ENCODE measurements around the gene GRK4. TPM values are rescaled to one million over a fixed set of nuclear protein-coding genes. Genes with fewer than 3 reads are reported as not detected.

GRK4 gene
- total RNA-seq, 4 donors from 2014 or later, result 6.1 to 15.1 (median 9.3) TPM

DNA sequence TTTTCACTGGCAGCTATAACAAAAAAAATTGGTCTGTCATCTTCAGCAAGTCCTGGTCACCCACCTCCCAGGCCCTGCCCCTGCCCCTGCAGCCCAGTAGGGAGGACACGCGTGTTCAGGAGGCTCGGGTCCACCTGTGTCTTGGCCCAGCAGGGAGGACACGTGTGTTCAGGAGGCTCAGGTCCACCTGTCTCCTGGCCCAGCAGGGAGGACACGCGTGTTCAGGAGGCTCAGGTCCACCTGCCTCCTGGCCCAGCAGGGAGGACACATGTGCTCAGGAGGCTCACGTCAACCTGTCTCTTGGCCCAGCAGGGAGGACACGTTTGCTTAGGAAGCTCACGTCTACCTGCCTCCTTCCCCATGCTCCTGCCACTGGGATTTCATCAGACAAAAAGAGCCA, 66.1 kb downstream of the GRK4 start:
- WGBS, 2 donors, result 90 to 94% methylated on average over 9 of the region's 9 CpGs

DNA sequence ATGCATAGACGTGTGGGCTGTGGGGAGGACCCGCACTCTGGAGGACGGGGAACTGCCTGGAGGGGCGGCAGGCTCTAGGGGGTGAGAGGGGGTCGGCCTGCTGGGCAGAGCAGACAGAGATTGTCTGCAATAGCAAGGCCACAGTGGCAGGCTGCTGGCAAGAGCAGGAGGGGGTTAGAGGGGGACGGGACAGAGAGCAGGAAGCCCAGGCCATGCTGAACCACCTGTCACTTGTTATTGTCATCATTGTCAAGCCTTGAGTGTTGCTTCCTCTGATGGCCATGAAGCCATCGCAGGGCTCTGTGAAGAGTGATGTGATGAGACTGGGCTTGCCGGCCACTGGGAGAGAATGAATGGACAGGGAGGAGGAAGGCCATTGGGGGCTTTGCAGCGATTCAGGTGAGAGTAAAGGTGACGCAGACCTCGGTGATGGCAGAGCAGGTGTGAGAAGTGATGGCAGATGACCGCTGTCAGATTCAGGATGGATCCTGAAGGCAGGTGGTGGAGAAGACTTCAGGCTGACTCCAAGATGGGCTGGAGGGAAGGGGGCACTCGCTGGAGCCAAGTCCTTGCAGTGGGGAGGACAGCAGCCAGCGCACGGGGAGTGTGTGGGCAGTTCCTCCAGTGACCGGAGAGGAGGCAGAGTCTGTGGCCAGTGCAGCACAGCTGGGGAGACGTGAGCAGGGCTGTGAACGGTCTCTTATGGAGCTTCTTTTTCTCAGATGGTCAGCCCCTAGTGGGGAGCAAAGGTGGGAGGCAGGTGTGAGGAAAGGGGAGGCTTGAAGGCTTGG, 67.4 kb downstream of the GRK4 start:
- WGBS, 2 donors, result 72 to 78% methylated on average over 18 of the region's 18 CpGs
- Histone ChIP-seq H3K36me3 (peaks cover 0 to 2% (median 0%) of the 10 kb centered on the region in 3 donors), H3K27ac (no peak overlapping the region), H3K9me3 (no peaks in the 10 kb centered on the region), H3K4me3 (no peak overlapping the region), H3K4me1 (no peaks in the 10 kb centered on the region), H3K27me3 (no peaks in the 10 kb centered on the region)
- DNase-seq (ENCODE audit: low spot score in 2 of 2), result no peak
- TF ChIP-seq EP300 (IDR thresholded peaks at IDR 0.05) (no peak), POLR2A (IDR thresholded peaks at IDR 0.05) (no peak)
- TF ChIP-seq, protein P1, sequence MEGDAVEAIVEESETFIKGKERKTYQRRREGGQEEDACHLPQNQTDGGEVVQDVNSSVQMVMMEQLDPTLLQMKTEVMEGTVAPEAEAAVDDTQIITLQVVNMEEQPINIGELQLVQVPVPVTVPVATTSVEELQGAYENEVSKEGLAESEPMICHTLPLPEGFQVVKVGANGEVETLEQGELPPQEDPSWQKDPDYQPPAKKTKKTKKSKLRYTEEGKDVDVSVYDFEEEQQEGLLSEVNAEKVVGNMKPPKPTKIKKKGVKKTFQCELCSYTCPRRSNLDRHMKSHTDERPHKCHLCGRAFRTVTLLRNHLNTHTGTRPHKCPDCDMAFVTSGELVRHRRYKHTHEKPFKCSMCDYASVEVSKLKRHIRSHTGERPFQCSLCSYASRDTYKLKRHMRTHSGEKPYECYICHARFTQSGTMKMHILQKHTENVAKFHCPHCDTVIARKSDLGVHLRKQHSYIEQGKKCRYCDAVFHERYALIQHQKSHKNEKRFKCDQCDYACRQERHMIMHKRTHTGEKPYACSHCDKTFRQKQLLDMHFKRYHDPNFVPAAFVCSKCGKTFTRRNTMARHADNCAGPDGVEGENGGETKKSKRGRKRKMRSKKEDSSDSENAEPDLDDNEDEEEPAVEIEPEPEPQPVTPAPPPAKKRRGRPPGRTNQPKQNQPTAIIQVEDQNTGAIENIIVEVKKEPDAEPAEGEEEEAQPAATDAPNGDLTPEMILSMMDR (IDR thresholded peaks at IDR 0.05), result no peak

More for the DNA sequence above, 66.1 kb downstream of the GRK4 start:
- DNase-seq (ENCODE audit: low spot score in 2 of 2), result no peak
- no peak overlapping the region for H3K27ac ChIP-seq
- H3K9me3 ChIP-seq, result no peaks in the 10 kb centered on the region
- peaks cover 0 to 2% (median 0%) of the 10 kb centered on the region in 3 donors for H3K36me3 ChIP-seq
- no peaks in the 10 kb centered on the region for H3K4me1 ChIP-seq
- H3K4me3 ChIP-seq, result no peak overlapping the region
- TF ChIP-seq, protein P1 (IDR thresholded peaks at IDR 0.05), result no peak
- TF ChIP-seq EP300 (IDR thresholded peaks at IDR 0.05) (no peak), POLR2A (IDR thresholded peaks at IDR 0.05) (no peak)
- H3K27me3 ChIP-seq, result no peaks in the 10 kb centered on the region

GRCh38 chr4:3031357-3032082, 68.1 kb downstream of the GRK4 start:
- H3K27me3 ChIP-seq, result no peaks in the 10 kb centered on the region
- WGBS, 2 donors, result 68 to 69% methylated on average over 12 of the region's 12 CpGs
- H3K4me1 ChIP-seq, result no peaks in the 10 kb centered on the region
- no peak overlapping the region for H3K27ac ChIP-seq
- DNase-seq (ENCODE audit: low spot score in 2 of 2), result no peak
- peaks cover 0 to 2% (median 0%) of the 10 kb centered on the region in 3 donors for H3K36me3 ChIP-seq
- no peak overlapping the region for H3K4me3 ChIP-seq
- no peaks in the 10 kb centered on the region for H3K9me3 ChIP-seq
- TF ChIP-seq, protein P1 (IDR thresholded peaks at IDR 0.05), result no peak
- TF ChIP-seq EP300 (IDR thresholded peaks at IDR 0.05), result no peak
- no peak for TF ChIP-seq POLR2A (IDR thresholded peaks at IDR 0.05)

- no peak for DNase-seq (ENCODE audit: low spot score in 2 of 2)
- WGBS, 2 donors, result 87 to 88% methylated on average over 8 of the region's 8 CpGs
Measured at GRCh38 chr4:3034231-3034630, 70.9 kb downstream of the GRK4 start.

More at GRCh38 chr4:3034231-3034630, 70.9 kb downstream of the GRK4 start:
- Histone ChIP-seq H3K27me3 (no peaks in the 10 kb centered on the region), H3K4me3 (no peak overlapping the region), H3K36me3 (no peaks in the 10 kb centered on the region), H3K27ac (no peak overlapping the region), H3K9me3 (no peaks in the 10 kb centered on the region), H3K4me1 (peaks cover 0 to 19% (median 0%) of the 10 kb centered on the region in 4 donors)
- TF ChIP-seq POLR2A (IDR thresholded peaks at IDR 0.05) (no peak), EP300 (IDR thresholded peaks at IDR 0.05) (no peak)
- TF ChIP-seq, protein P1 (IDR thresholded peaks at IDR 0.05), result no peak
